Transverse colon (tissue), 4 donors: Measurements from ENCODE around the gene ME3. TPM values are rescaled to one million over a fixed set of nuclear protein-coding genes. Genes with fewer than 3 reads are reported as not detected.

Experiments used
- DNase-seq: peaks from one replicate; pipeline ENCODE4 v3.0.0-alpha.2; 2019
- H3K27ac ChIP-seq, 4 donors: fragments of 200-600 bp; sonication (generic); 2 replicates each; pipeline ENCODE4 v1.5.1; 2016 to 2018; ENCODE audit warnings: inconsistent platforms in 4 of 4
- H3K27me3 ChIP-seq: fragments of 200-600 bp; sonication (generic); 2 replicates; pipeline ENCODE4 v1.5.1; 2017; ENCODE audit warnings: inconsistent platforms
- H3K36me3 ChIP-seq, 4 donors: fragments of 200-600 bp; sonication (generic); 2 replicates each; pipeline ENCODE4 v1.5.1; 2017 to 2019; ENCODE audit warnings: inconsistent platforms in 4 of 4
- H3K4me1 ChIP-seq, 4 donors: fragments of 200-600 bp; sonication (generic); 2 replicates each; pipeline ENCODE4 v1.5.1; 2017 to 2020; ENCODE audit warnings: inconsistent platforms in 4 of 4
- H3K4me3 ChIP-seq, 4 donors: fragments of 200-600 bp; sonication (generic); 1 replicate in 1 of 4; 2 replicates in 3 of 4; pipeline versions ENCODE4 v1.5.1 to v1.6.1; 2017 to 2019; ENCODE audit warnings: inconsistent platforms in 4 of 4
- H3K9me3 ChIP-seq, 2 donors: fragments of 200-600 bp; sonication (generic); 2 replicates each; pipeline ENCODE4 v1.5.1; 2017 to 2019; ENCODE audit warnings: inconsistent platforms in 2 of 2
- EP300 ChIP-seq: sonication (generic); formaldehyde crosslinking; IDR thresholded peaks from one replicate; pipeline ENCODE4 v1.6.1; 2017; ENCODE audit warnings: antibody characterized with exemption, low read depth
- POLR2A ChIP-seq: fragments of 450-650 bp; IDR thresholded peaks from one replicate; pipeline ENCODE4 v1.6.1; 2016; ENCODE audit warnings: antibody characterized with exemption, mild to moderate bottlenecking, moderate library complexity
- POLR2AphosphoS5 ChIP-seq, 3 donors: sonication (generic); formaldehyde crosslinking; IDR thresholded peaks; one replicate each; pipeline ENCODE4 v1.6.1; 2016; ENCODE audit warnings: antibody characterized with exemption in 3 of 3
- WGBS, 2 donors: methylation state at CpG; one replicate each; pipeline ENCODE4 v1.1.5; 2018; ENCODE audit warnings: low coverage in 1 of 2; 5-methylcytosine and 5-hydroxymethylcytosine counted together
- in situ Hi-C, 4 donors: fragments of 200-750 bp; cut with MboI; loops; one replicate each; pipeline versions ENCODE4 v1.15.0 to v1.15.1; 2017; ENCODE audit warnings: low sequenced_read_pairs in 3 of 4, low pct_ligation_motif_present in 1 of 4, low pct_unique_long_range_greater_than_20kb in 1 of 4
- intact Hi-C: fragments of 100-400 bp; cut with DNase I; formaldehyde crosslinking; loops from one replicate; pipeline ENCODE4 v1.15.1; 2023; ENCODE audit warnings: low total_unique reads
- total RNA-seq, 4 donors: library from RNA; depleted of rRNA; stranded (reverse); fragments of >200 nt; gene quantifications; one replicate each; pipeline ENCODE4 v1.1.0, GENCODE V29; 2016
- TF ChIP-seq, protein P1 (sequence below), 5 experiments: fragments of 200-600 bp in 3 of 5; fragments of 450-650 bp in 2 of 5; sonication (generic) in 3 of 5; IDR thresholded peaks; 1 replicate in 2 of 5; 2 replicates in 3 of 5; pipeline ENCODE4 v1.5.1; 2016 to 2017; ENCODE audit warnings: antibody characterized with exemption in 5 of 5, inconsistent platforms in 3 of 5, mild to moderate bottlenecking in 2 of 5, moderate library complexity in 1 of 5

ME3 gene
- total RNA-seq, 4 donors from 2014 or later: 91.8 to 258 (median 116) TPM

DNA sequence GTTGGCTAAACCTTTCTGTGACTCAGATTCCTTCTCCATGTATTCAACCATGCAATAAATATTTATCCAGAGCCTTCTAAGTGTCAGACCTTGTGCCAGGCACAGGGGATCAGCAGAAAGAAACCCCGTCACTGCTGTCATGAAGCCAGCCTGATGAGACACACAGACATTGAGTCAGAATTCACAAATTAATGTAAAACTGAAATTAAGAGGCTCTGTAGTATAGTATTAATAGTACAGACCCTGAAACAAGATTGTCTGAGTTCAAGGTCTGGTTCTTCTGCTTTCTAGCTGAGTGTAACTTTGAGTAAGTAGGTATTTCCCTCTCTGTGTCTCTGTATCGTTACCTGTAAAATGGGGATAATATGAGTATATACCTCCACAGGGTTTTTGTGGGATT lies 46.9 kb downstream of the ME3 start:
- Histone ChIP-seq H3K27ac (no peak overlapping the region), H3K36me3 (no peaks in the 10 kb centered on the region), H3K4me1 (peaks cover 0 to 16% (median 6%) of the 10 kb centered on the region in 4 donors), H3K9me3 (no peaks in the 10 kb centered on the region), H3K27me3 (no peaks in the 10 kb centered on the region), H3K4me3 (no peak overlapping the region)
- no peak for DNase-seq
- WGBS, 2 donors: 71 to 100% methylated on average over 1 to 2 of the region's 2 CpGs
- intact Hi-C loops (loop anchor here (10.0 kb wide), 1 partner anchor 179 kb away; the partner anchor contains the start of gene PRSS23), in situ Hi-C loops (no loop called here)
- TF ChIP-seq POLR2AphosphoS5 (IDR thresholded peaks at IDR 0.05) (no peak), EP300 (no peak), POLR2A (no peak)
- TF ChIP-seq, protein P1, sequence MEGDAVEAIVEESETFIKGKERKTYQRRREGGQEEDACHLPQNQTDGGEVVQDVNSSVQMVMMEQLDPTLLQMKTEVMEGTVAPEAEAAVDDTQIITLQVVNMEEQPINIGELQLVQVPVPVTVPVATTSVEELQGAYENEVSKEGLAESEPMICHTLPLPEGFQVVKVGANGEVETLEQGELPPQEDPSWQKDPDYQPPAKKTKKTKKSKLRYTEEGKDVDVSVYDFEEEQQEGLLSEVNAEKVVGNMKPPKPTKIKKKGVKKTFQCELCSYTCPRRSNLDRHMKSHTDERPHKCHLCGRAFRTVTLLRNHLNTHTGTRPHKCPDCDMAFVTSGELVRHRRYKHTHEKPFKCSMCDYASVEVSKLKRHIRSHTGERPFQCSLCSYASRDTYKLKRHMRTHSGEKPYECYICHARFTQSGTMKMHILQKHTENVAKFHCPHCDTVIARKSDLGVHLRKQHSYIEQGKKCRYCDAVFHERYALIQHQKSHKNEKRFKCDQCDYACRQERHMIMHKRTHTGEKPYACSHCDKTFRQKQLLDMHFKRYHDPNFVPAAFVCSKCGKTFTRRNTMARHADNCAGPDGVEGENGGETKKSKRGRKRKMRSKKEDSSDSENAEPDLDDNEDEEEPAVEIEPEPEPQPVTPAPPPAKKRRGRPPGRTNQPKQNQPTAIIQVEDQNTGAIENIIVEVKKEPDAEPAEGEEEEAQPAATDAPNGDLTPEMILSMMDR (IDR thresholded peaks at IDR 0.05): no peak

DNA sequence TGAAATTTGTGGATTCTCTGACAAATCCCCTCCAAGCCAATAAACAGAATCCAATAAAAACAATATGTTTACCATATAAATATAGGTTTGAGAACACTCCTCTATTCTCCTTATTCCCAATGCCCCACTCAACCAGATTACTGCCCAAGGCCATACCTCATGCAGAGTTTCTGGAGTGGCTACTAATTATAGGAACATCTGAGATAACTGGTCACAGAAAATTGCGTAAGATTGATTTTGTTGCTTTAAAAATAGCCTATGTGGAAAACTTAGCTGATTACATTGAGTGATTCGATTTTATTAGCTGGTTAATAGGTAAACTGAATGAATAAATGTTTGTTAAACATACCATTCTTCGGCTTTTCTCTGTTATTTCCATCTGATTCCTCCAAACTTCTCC lies 48.0 kb downstream of the ME3 start:
- TF ChIP-seq EP300 (no peak), POLR2AphosphoS5 (IDR thresholded peaks at IDR 0.05) (no peak), POLR2A (no peak)
- TF ChIP-seq, protein P1 (IDR thresholded peaks at IDR 0.05): no peak
- no peak overlapping the region for H3K4me3 ChIP-seq
- H3K27ac ChIP-seq: no peak overlapping the region
- DNase-seq: no peak
- WGBS, 2 donors: 60 to 86% methylated on average over 3 of the region's 3 CpGs
- no peaks in the 10 kb centered on the region for H3K9me3 ChIP-seq
- peaks cover 0 to 9% (median 4%) of the 10 kb centered on the region in 4 donors for H3K4me1 ChIP-seq
- H3K36me3 ChIP-seq: no peaks in the 10 kb centered on the region
- in situ Hi-C loops (loop anchor here in 2 of 4 donors (25.0 kb wide), 2 partner anchors 162 to 188 kb away; partner anchors contain the start of gene PRSS23 (in 1 of the 2)), intact Hi-C loops (loop anchor here (10.0 kb wide), 1 partner anchor 180 kb away; the partner anchor contains the start of gene PRSS23)
- H3K27me3 ChIP-seq: no peaks in the 10 kb centered on the region

DNA sequence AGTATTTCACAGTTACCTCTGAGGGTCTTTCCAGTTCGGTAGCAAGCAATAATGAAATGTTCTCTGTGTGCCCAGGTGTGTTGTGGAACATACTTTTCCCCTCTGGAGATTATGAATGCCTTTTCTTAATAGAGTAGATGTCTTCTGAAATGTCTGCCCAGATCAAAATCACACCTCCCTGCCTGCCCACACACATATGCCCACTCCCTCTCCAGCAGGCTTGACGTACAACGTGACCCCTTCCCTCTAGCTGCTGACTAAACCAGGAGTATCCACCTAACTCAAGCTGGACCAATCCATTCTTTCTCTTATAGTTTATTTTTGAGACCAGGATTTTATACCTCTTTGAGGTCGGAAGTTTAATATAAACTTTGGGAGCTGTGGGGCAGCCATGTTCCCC lies 48.7 kb downstream of the ME3 start:
- intact Hi-C loops: loop anchor here (10.0 kb wide), 1 partner anchor 181 kb away; the partner anchor contains the start of gene PRSS23
- no peaks in the 10 kb centered on the region for H3K36me3 ChIP-seq
- no peaks in the 10 kb centered on the region for H3K27me3 ChIP-seq
- H3K9me3 ChIP-seq: no peaks in the 10 kb centered on the region
- TF ChIP-seq EP300 (no peak), POLR2A (no peak), POLR2AphosphoS5 (IDR thresholded peaks at IDR 0.05) (no peak)
- TF ChIP-seq, protein P1 (IDR thresholded peaks at IDR 0.05): no peak
- H3K27ac ChIP-seq: no peak overlapping the region
- DNase-seq: no peak
- in situ Hi-C loops: loop anchor here in 2 of 4 donors (25.0 kb wide), 2 partner anchors 161 to 189 kb away; partner anchors contain the start of gene PRSS23 (in 1 of the 2)
- H3K4me3 ChIP-seq: no peak overlapping the region
- WGBS, 2 donors: 73 to 80% methylated on average over 1 to 4 of the region's 4 CpGs
- H3K4me1 ChIP-seq: peaks cover 0 to 7% (median 1%) of the 10 kb centered on the region in 4 donors

DNA sequence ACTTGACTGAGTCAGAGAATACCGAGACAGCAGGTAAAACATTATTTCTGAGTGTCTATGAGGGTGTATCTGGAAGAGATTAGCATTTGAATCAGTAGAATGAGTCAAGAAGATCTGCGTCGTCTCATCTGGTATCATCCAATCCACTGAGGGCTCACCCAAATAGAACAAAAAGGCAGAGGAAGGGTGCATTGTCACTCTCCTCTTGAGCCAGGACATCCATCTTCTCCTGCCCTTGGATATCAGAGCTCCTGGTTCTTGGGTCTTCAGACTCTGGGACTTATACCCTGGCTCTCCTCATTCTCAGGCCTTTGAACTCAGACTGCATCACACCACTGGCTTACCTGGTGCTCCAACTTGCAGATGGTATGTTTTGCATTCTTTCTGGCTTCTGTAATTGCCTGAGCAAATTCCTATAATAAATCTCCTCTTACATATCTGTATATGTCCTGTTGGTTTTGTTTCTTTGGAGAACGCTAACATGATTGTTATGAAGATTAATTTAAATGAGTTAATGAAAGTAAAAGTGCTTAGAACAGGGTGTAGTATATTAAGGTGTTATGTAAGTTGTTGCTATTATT lies 49.3 kb downstream of the ME3 start:
- intact Hi-C loops: loop anchor here (10.0 kb wide), 1 partner anchor 182 kb away; the partner anchor contains the start of gene PRSS23
- Histone ChIP-seq H3K36me3 (no peaks in the 10 kb centered on the region), H3K27ac (no peak overlapping the region), H3K27me3 (no peaks in the 10 kb centered on the region), H3K4me1 (peaks cover 0 to under 1% (median 0%) of the 10 kb centered on the region in 4 donors), H3K4me3 (no peak overlapping the region), H3K9me3 (no peaks in the 10 kb centered on the region)
- no peak for DNase-seq
- in situ Hi-C loops: loop anchor here in 2 of 4 donors (25.0 kb wide), 2 partner anchors 161 to 189 kb away; partner anchors contain the start of gene PRSS23 (in 1 of the 2)
- WGBS, 2 donors: 68 to 81% methylated on average over 4 of the region's 4 CpGs
- TF ChIP-seq EP300: no peak
- no peak for TF ChIP-seq POLR2AphosphoS5 (IDR thresholded peaks at IDR 0.05)
- TF ChIP-seq POLR2A: no peak
- TF ChIP-seq, protein P1 (IDR thresholded peaks at IDR 0.05): no peak
